ENCODE results near the gene ACAP2.

- no peak for TF ChIP-seq POLR2AphosphoS5 (IDR thresholded peaks at IDR 0.05; ENCODE audit: low read depth, low read length)
- no peak for TF ChIP-seq POLR2A (IDR thresholded peaks at IDR 0.05; ENCODE audit: low read depth, low read length)
- TF ChIP-seq TAF1 (IDR thresholded peaks at IDR 0.05; ENCODE audit: low read depth, low read length), result no peak
These were observed 86.4 kb downstream of the ACAP2 start for GRCh38 chr3:195356151-195357086.

All from GM12891 (cell line).